IMR-90 (cell line): ENCODE results near the gene ARL8B. TPM values are rescaled to one million over a fixed set of nuclear protein-coding genes. Genes with fewer than 3 reads are reported as not detected.

ENCODE experiments used
- ATAC-seq: fragments of 200-7000 bp; cut with Tn5 transposase; 2 replicates; pipeline ENCODE4 v1.9.1; 2020; ENCODE audit warnings: low read depth, mild to moderate bottlenecking, moderate library complexity
- BruUV-seq: library from RNA; stranded (reverse); fragments of 400-500 nt; replicated peaks from 2 replicates; lab custom pipeline; 2021; lab: Mats Ljungman, UMichigan
- CTCF ChIA-PET: fragments of 300-600 bp; formaldehyde crosslinking; extraction: SDS; loops from one replicate; lab custom pipeline; 2021; ENCODE audit warnings: antibody characterized with exemption; lab: Yijun Ruan, JAX
- POLR2A ChIA-PET: fragments of 300-600 bp; sonication (Branson Sonifier 250); formaldehyde crosslinking; loops from one replicate; lab custom pipeline; 2022; ENCODE audit warnings: antibody characterized with exemption; ENCODE audit not compliant: unreplicated experiment; lab: Charles Lee
- DNase-seq: peaks from one replicate; pipeline ENCODE4 v3.0.0; 2013
- H2AFZ ChIP-seq: replicated peaks from 2 replicates; pipeline ENCODE3; 2013; ENCODE audit warnings: low read length, mild to moderate bottlenecking; ENCODE audit not compliant: poor library complexity
- H2AK5ac ChIP-seq: 2 replicates; pipeline ENCODE4 v1.6.1; 2013; ENCODE audit warnings: low read depth, low read length, inconsistent platforms
- H2AK9ac ChIP-seq: replicated peaks from 2 replicates; pipeline ENCODE3; 2013; ENCODE audit warnings: mild to moderate bottlenecking, low read depth, low read length, moderate library complexity; ENCODE audit not compliant: poor library complexity
- H2BK120ac ChIP-seq: 2 replicates; pipeline ENCODE4 v1.6.1; 2013; ENCODE audit warnings: low read depth, low read length, inconsistent platforms
- H2BK15ac ChIP-seq: 3 replicates; pipeline ENCODE4 v1.6.1; 2013; ENCODE audit warnings: low read depth, low read length, inconsistent platforms
- H2BK20ac ChIP-seq: 2 replicates; pipeline ENCODE4 v1.6.1; 2013; ENCODE audit warnings: low read depth, mild to moderate bottlenecking, inconsistent platforms, low read length, moderate library complexity
- H2BK5ac ChIP-seq: 2 replicates; pipeline ENCODE4 v1.6.1; 2013; ENCODE audit warnings: mild to moderate bottlenecking, low read depth, low read length, inconsistent platforms; ENCODE audit not compliant: poor library complexity, severe bottlenecking
- H3K14ac ChIP-seq: replicated peaks from 2 replicates; pipeline ENCODE4 v1.6.1; 2013; ENCODE audit warnings: low read depth, low read length, inconsistent platforms
- H3K18ac ChIP-seq: 2 replicates; pipeline ENCODE4 v1.6.1; 2013; ENCODE audit warnings: low read depth, low read length, control low read depth
- H3K23ac ChIP-seq: 2 replicates; pipeline ENCODE4 v1.6.1; 2013; ENCODE audit warnings: low read depth, low read length, inconsistent platforms
- H3K27ac ChIP-seq: 2 replicates; pipeline ENCODE4 v1.5.1; 2013; ENCODE audit warnings: mild to moderate bottlenecking, control low read depth, low read length; ENCODE audit not compliant: insufficient read depth
- H3K27me3 ChIP-seq: 2 replicates; pipeline ENCODE4 v1.6.1; 2013; ENCODE audit warnings: low read length; ENCODE audit not compliant: control insufficient read depth, insufficient read depth
- H3K36me3 ChIP-seq: 2 replicates; pipeline ENCODE4 v1.6.1; 2013; ENCODE audit warnings: low read length, mixed read lengths; ENCODE audit not compliant: control insufficient read depth, insufficient read depth
- H3K4ac ChIP-seq: 2 replicates; pipeline ENCODE4 v1.6.1; 2013; ENCODE audit warnings: low read depth, low read length, inconsistent platforms
- H3K4me1 ChIP-seq: 2 replicates; pipeline ENCODE4 v1.6.1; 2013; ENCODE audit warnings: low read length, mixed read lengths; ENCODE audit not compliant: control insufficient read depth, insufficient read depth
- H3K4me2 ChIP-seq: 2 replicates; pipeline ENCODE4 v1.6.1; 2013; ENCODE audit warnings: low read depth, mild to moderate bottlenecking, control low read depth, low read length, moderate library complexity
- H3K4me3 ChIP-seq: 2 replicates; pipeline ENCODE4 v1.5.1; 2013; ENCODE audit warnings: low read depth, mild to moderate bottlenecking, control low read depth, low read length, moderate library complexity; ENCODE audit not compliant: insufficient read depth
- H3K56ac ChIP-seq: 2 replicates; pipeline ENCODE4 v1.6.1; 2013; ENCODE audit warnings: low read length, inconsistent platforms; ENCODE audit not compliant: insufficient read depth; ENCODE audit errors: extremely low read depth
- H3K79me1 ChIP-seq, 2 experiments: 2 replicates each; pipeline ENCODE4 v1.6.1; 2013; ENCODE audit warnings: low read length in 2 of 2, inconsistent platforms in 1 of 2, low read depth in 1 of 2
- H3K9ac ChIP-seq: 2 replicates; pipeline ENCODE4 v1.6.1; 2013; ENCODE audit warnings: low read depth, low read length, control low read depth
- H3K9me1 ChIP-seq: 2 replicates; pipeline ENCODE4 v1.6.1; 2013; ENCODE audit warnings: low read length, inconsistent platforms; ENCODE audit not compliant: insufficient read depth
- H3K9me3 ChIP-seq: 2 replicates; pipeline ENCODE4 v1.6.1; 2013; ENCODE audit warnings: low read length; ENCODE audit not compliant: control insufficient read depth, insufficient read depth
- H4K20me1 ChIP-seq: 2 replicates; pipeline ENCODE4 v1.6.1; 2013; ENCODE audit warnings: low read length, inconsistent platforms; ENCODE audit not compliant: insufficient read depth
- H4K5ac ChIP-seq: 2 replicates; pipeline ENCODE4 v1.6.1; 2013; ENCODE audit warnings: mild to moderate bottlenecking, low read depth, low read length, control low read depth
- H4K8ac ChIP-seq, 2 experiments: 2 replicates each; pipeline ENCODE4 v1.6.1; 2013; ENCODE audit warnings: low read depth in 2 of 2, low read length in 2 of 2, control low read depth in 1 of 2, inconsistent platforms in 1 of 2
- H4K91ac ChIP-seq: 2 replicates; pipeline ENCODE4 v1.6.1; 2013; ENCODE audit warnings: low read depth, low read length, inconsistent platforms; ENCODE audit not compliant: insufficient read depth
- BHLHE40 ChIP-seq: fragments of 150-350 bp; IDR thresholded peaks from 2 replicates; pipeline ENCODE4 v1.6.1; 2016; ENCODE audit warnings: mild to moderate bottlenecking, low read depth, low read length
- CEBPB ChIP-seq: IDR thresholded peaks from 2 replicates; pipeline ENCODE4 v1.6.1; 2012; ENCODE audit warnings: low read depth, low read length, improper control_type of control experiment
- CHD1 ChIP-seq: IDR thresholded peaks from 2 replicates; pipeline ENCODE4 v1.6.1; 2012; ENCODE audit warnings: low read depth, low read length, improper control_type of control experiment
- FOS ChIP-seq: fragments of 150-350 bp; IDR thresholded peaks from 2 replicates; pipeline ENCODE4 v1.6.1; 2016; ENCODE audit warnings: low read depth, low read length
- MAFK ChIP-seq: IDR thresholded peaks from 2 replicates; pipeline ENCODE4 v1.6.1; 2012; ENCODE audit warnings: low read depth, low read length, improper control_type of control experiment
- MAZ ChIP-seq: IDR thresholded peaks from 2 replicates; pipeline ENCODE4 v1.6.1; 2012; ENCODE audit warnings: low read depth, mild to moderate bottlenecking, low read length, improper control_type of control experiment, moderate library complexity, borderline replicate concordance
- MXI1 ChIP-seq: IDR thresholded peaks from 2 replicates; pipeline ENCODE4 v1.6.1; 2012; ENCODE audit warnings: low read depth, mild to moderate bottlenecking, low read length, moderate library complexity, borderline replicate concordance
- NFE2L2 ChIP-seq: fragments of 150-350 bp; IDR thresholded peaks from 2 replicates; pipeline ENCODE4 v1.6.1; 2016; ENCODE audit warnings: low read depth, mild to moderate bottlenecking, low read length
- POLR2A ChIP-seq: IDR thresholded peaks from 2 replicates; pipeline ENCODE4 v1.6.1; 2012; ENCODE audit warnings: mild to moderate bottlenecking, low read depth, low read length
- RAD21 ChIP-seq: IDR thresholded peaks from 2 replicates; pipeline ENCODE4 v1.6.1; 2012; ENCODE audit warnings: low read length, improper control_type of control experiment
- RCOR1 ChIP-seq: IDR thresholded peaks from 2 replicates; pipeline ENCODE4 v1.6.1; 2012; ENCODE audit warnings: mild to moderate bottlenecking, low read length, improper control_type of control experiment; ENCODE audit not compliant: insufficient replicate concordance
- RFX5 ChIP-seq: IDR thresholded peaks from 2 replicates; pipeline ENCODE4 v1.8.0; 2012; ENCODE audit warnings: low read depth, mild to moderate bottlenecking, low read length, moderate library complexity
- SMC3 ChIP-seq: fragments of 150-350 bp; IDR thresholded peaks from 2 replicates; pipeline ENCODE4 v1.6.1; 2016; ENCODE audit warnings: low read depth, mild to moderate bottlenecking, antibody characterized with exemption, low read length, moderate library complexity
- dilution Hi-C: fragments of 300-500 bp; cut with HindIII; formaldehyde crosslinking; loops from one replicate; pipeline ENCODE4 v1.14.3; 2018; ENCODE audit warnings: low sequenced_read_pairs; ENCODE audit not compliant: unreplicated experiment
- in situ Hi-C: fragments of 300-500 bp; cut with MboI; formaldehyde crosslinking; loops from 3 replicates; pipeline ENCODE4 v1.14.3; 2019; ENCODE audit warnings: low sequenced_read_pairs, inconsistent platforms, mixed read lengths
- intact Hi-C: fragments of 100-400 bp; cut with micrococcal nuclease; formaldehyde crosslinking; loops from 2 replicates; pipeline ENCODE4 v1.10.0; 2022
- polyA plus RNA-seq, 3 experiments: library from polyadenylated mRNA; depleted of rRNA; stranded (reverse); fragments of >200 nt; gene quantifications; 2 replicates each; pipeline ENCODE4 v1.2.3, GENCODE V29; 2012; ENCODE audit warnings: low replicate concordance in 1 of 3
- total RNA-seq: library from RNA; depleted of rRNA; stranded (reverse); fragments of >200 nt; gene quantifications from 2 replicates; pipeline ENCODE4 v1.2.3, GENCODE V29; 2012
- TF ChIP-seq, protein P1 (sequence below): fragments of 150-350 bp; IDR thresholded peaks from 2 replicates; pipeline ENCODE4 v1.6.1; 2016; ENCODE audit warnings: low read depth, mild to moderate bottlenecking, low read length, moderate library complexity, borderline replicate concordance
- TF ChIP-seq, protein P2 (sequence below): fragments of 150-350 bp; IDR thresholded peaks from 2 replicates; pipeline ENCODE4 v1.6.1; 2017; ENCODE audit warnings: mild to moderate bottlenecking, antibody characterized with exemption, low read length, low read depth
- TF ChIP-seq, protein P3 (sequence below): conservative IDR thresholded peaks from 2 replicates; pipeline ENCODE4 v1.5.1; 2012; ENCODE audit warnings: mild to moderate bottlenecking, low read depth, low read length, improper control_type of control experiment

Gene ARL8B
- total and polyA plus RNA-seq, 2 of the 4 experiments (the other 2 are of a cell fraction) = 32.3 to 47.0 TPM

DNA sequence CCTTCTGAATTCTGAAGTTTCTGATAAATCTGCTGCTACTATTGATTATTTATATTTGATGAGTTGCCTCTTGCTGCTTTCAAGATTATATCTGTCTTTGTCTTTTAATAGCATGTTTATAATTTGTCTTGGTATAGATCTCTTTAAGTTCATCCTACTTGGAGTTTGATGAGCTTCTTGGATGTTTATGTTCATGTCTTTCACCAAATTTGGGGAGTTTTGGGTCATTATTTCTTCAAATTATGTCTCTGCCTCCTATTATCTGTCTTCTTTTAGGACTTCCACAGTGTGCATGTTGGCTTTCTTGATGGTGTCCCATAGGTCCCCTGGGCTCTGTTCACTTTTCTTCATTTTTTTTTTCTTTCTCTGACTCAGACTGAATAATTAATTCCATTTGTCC lies 33.1 kb downstream of the ARL8B start:
- H4K91ac ChIP-seq = no peak overlapping the region
- DNase-seq = no peak
- no peaks in the 10 kb centered on the region for H3K4me1 ChIP-seq
- no TSS peak for BruUV-seq
- no peak overlapping the region for H3K18ac ChIP-seq
- dilution Hi-C loops = no loop called here
- H3K79me1 ChIP-seq = peaks cover 7 to 55% of the 10 kb centered on the region in 2 experiments
- H2AK5ac ChIP-seq = no peak overlapping the region
- no peaks in the 10 kb centered on the region for H3K36me3 ChIP-seq
- POLR2A ChIA-PET = no interaction called here
- H2AFZ ChIP-seq = no peak overlapping the region
- TF ChIP-seq, protein P1, sequence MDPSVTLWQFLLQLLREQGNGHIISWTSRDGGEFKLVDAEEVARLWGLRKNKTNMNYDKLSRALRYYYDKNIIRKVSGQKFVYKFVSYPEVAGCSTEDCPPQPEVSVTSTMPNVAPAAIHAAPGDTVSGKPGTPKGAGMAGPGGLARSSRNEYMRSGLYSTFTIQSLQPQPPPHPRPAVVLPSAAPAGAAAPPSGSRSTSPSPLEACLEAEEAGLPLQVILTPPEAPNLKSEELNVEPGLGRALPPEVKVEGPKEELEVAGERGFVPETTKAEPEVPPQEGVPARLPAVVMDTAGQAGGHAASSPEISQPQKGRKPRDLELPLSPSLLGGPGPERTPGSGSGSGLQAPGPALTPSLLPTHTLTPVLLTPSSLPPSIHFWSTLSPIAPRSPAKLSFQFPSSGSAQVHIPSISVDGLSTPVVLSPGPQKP = no peak
- no peak for TF ChIP-seq BHLHE40
- no peak for TF ChIP-seq CEBPB
- no peak for TF ChIP-seq POLR2A
- TF ChIP-seq, protein P2, sequence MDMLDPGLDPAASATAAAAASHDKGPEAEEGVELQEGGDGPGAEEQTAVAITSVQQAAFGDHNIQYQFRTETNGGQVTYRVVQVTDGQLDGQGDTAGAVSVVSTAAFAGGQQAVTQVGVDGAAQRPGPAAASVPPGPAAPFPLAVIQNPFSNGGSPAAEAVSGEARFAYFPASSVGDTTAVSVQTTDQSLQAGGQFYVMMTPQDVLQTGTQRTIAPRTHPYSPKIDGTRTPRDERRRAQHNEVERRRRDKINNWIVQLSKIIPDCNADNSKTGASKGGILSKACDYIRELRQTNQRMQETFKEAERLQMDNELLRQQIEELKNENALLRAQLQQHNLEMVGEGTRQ = no peak
- TF ChIP-seq RCOR1 = no peak
- no peak for TF ChIP-seq CHD1
- no peak for TF ChIP-seq RFX5
- TF ChIP-seq MAFK = no peak
- TF ChIP-seq SMC3 = no peak
- TF ChIP-seq NFE2L2 = no peak
- TF ChIP-seq MXI1 = no peak
- TF ChIP-seq, protein P3, sequence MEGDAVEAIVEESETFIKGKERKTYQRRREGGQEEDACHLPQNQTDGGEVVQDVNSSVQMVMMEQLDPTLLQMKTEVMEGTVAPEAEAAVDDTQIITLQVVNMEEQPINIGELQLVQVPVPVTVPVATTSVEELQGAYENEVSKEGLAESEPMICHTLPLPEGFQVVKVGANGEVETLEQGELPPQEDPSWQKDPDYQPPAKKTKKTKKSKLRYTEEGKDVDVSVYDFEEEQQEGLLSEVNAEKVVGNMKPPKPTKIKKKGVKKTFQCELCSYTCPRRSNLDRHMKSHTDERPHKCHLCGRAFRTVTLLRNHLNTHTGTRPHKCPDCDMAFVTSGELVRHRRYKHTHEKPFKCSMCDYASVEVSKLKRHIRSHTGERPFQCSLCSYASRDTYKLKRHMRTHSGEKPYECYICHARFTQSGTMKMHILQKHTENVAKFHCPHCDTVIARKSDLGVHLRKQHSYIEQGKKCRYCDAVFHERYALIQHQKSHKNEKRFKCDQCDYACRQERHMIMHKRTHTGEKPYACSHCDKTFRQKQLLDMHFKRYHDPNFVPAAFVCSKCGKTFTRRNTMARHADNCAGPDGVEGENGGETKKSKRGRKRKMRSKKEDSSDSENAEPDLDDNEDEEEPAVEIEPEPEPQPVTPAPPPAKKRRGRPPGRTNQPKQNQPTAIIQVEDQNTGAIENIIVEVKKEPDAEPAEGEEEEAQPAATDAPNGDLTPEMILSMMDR = no peak
- no peak for TF ChIP-seq MAZ
- TF ChIP-seq RAD21 = no peak
- TF ChIP-seq FOS = no peak
- H3K9me1 ChIP-seq = 0 out of 2 replicates have a peak, but pooled peaks cover 12% of the 10 kb centered on the region
- H4K20me1 ChIP-seq = peaks cover 48% of the 10 kb centered on the region
- H3K4ac ChIP-seq = no peak overlapping the region
- H2BK120ac ChIP-seq = no peak overlapping the region
- intact Hi-C loops = no loop called here
- no peaks in the 10 kb centered on the region for H3K9me3 ChIP-seq
- no peak overlapping the region for H3K9ac ChIP-seq
- in situ Hi-C loops = no loop called here
- no peak overlapping the region for H2BK5ac ChIP-seq
- no peak overlapping the region for H3K23ac ChIP-seq
- H4K5ac ChIP-seq = no peak overlapping the region
- no peaks in the 10 kb centered on the region for H3K27me3 ChIP-seq
- ATAC-seq = no peak
- no peak overlapping the region for H3K14ac ChIP-seq
- no peak overlapping the region for H3K4me2 ChIP-seq
- H4K8ac ChIP-seq = no peak overlapping the region
- H3K4me3 ChIP-seq = no peak overlapping the region
- H2BK15ac ChIP-seq = no peak overlapping the region
- H3K56ac ChIP-seq = no peak overlapping the region
- no peak overlapping the region for H2AK9ac ChIP-seq
- CTCF ChIA-PET = no interaction called here
- no peak overlapping the region for H3K27ac ChIP-seq
- H2BK20ac ChIP-seq = no peak overlapping the region
